Stomach (tissue), 4 donors: ENCODE results near the gene UBE2D4.

Experiments
- CTCF ChIP-seq, 7 experiments: fragments of 450-650 bp in 4 of 7; fragments of 200-600 bp in 3 of 7; sonication (generic) in 3 of 7; IDR thresholded peaks; one replicate each; pipeline ENCODE4 v1.5.1; 2016 to 2019; ENCODE audit warnings: antibody characterized with exemption in 7 of 7, control low read depth in 2 of 7, mild to moderate bottlenecking in 1 of 7
- POLR2A ChIP-seq, 4 donors: fragments of 450-650 bp; IDR thresholded peaks; one replicate each; pipeline ENCODE4 v1.6.1; 2016; ENCODE audit warnings: antibody characterized with exemption in 4 of 4, control low read depth in 2 of 4, mild to moderate bottlenecking in 1 of 4, moderate library complexity in 1 of 4
- POLR2AphosphoS5 ChIP-seq, 3 donors: sonication (generic); formaldehyde crosslinking; IDR thresholded peaks; one replicate each; pipeline ENCODE4 v1.6.1; 2016; ENCODE audit warnings: antibody characterized with exemption in 3 of 3

GRCh38 chr7:43884209-43884608, 42.0 kb upstream of the UBE2D4 start:
- TF ChIP-seq CTCF (IDR thresholded peaks at IDR 0.05) (no peak), POLR2A (IDR thresholded peaks at IDR 0.05) (no peak), POLR2AphosphoS5 (IDR thresholded peaks at IDR 0.05) (no peak)
